AG04450 (cell line): ENCODE data around the gene IER5. TPM values are rescaled to one million over a fixed set of nuclear protein-coding genes. Genes with fewer than 3 reads are reported as not detected.
A peak's percentile ranks its signal among the peaks of the same experiment; 100 is the strongest.

ENCODE experiments used
- CTCF ChIA-PET: fragments of 300-600, 350-600 bp; formaldehyde crosslinking; extraction: SDS; loops from one replicate; lab custom pipeline; 2022; ENCODE audit warnings: antibody characterized with exemption, inconsistent platforms; lab: Charles Lee
- POLR2A ChIA-PET: fragments of 350-600 bp; formaldehyde crosslinking; extraction: SDS; loops from one replicate; lab custom pipeline; 2021; ENCODE audit warnings: antibody characterized with exemption, inconsistent platforms; lab: Yijun Ruan, JAX
- DNase-seq: peaks from one replicate; pipeline ENCODE4 v3.0.0-alpha.2; 2011; ENCODE audit warnings: low read depth, low spot score
- H3K27ac ChIP-seq: one replicate; pipeline ENCODE4 v1.5.1; 2012; ENCODE audit warnings: low read depth, low read length, control low read depth
- H3K27me3 ChIP-seq: one replicate; pipeline ENCODE4 v1.6.0; 2012; ENCODE audit warnings: low read length; ENCODE audit not compliant: control insufficient read depth, insufficient read depth
- H3K4me3 ChIP-seq: 2 replicates; pipeline ENCODE4 v1.5.1; 2011; ENCODE audit warnings: mild to moderate bottlenecking, low read depth, low read length, control low read depth
- H3K9me3 ChIP-seq: 2 replicates; pipeline ENCODE4 v1.5.1; 2012; ENCODE audit warnings: low read length; ENCODE audit not compliant: control insufficient read depth, insufficient read depth
- CTCF ChIP-seq: IDR thresholded peaks from 2 replicates; pipeline ENCODE4 v1.5.1; 2011; ENCODE audit warnings: low read depth, low read length, control low read depth, inconsistent platforms
- polyA plus RNA-seq: library from polyadenylated mRNA; depleted of rRNA; stranded (reverse); fragments of >200 nt; gene quantifications from 2 replicates; pipeline ENCODE4 v1.2.3, GENCODE V29; 2011; rRNA removed

The IER5 gene
- polyA plus RNA-seq, 1 experiment: 20.7 TPM

- Histone ChIP-seq H3K27me3 (peaks cover 5% of the 10 kb centered on the region), H3K4me3 (no peak overlapping the region), H3K9me3 (no peaks in the 10 kb centered on the region; the same call in none of the 2 replicates), H3K27ac (peak overlapping the region; percentile 43)
- no peak for TF ChIP-seq CTCF
- POLR2A ChIA-PET: interaction anchor here (0.6 to 5.1 kb wide), 9 partner anchors 12 to 228 kb away, joined by 3 to 82 read pairs (median 7); partner anchors contain the start of genes IER5 and KIAA1614
- CTCF ChIA-PET: interaction anchor here (0.5 to 5.1 kb wide), 61 partner anchors 10 to 918 kb away, joined by 3 to 55 read pairs (median 5); no protein-coding TSS in a partner anchor
- DNase-seq: no peak
Measured at GRCh38 chr1:181141431-181141910, 53.0 kb downstream of the IER5 start.

Other genes with a start within 250 kb of the IER5 start
- 3.6 and 4.0 TPM in 2 replicates for gene KIAA1614, start 175.8 kb upstream of the IER5 start, polyA plus RNA-seq
- gene STX6, start 65.8 kb upstream of the IER5 start, polyA plus RNA-seq: 23.6 and 26.0 TPM in 2 replicates
- gene MR1, start 54.7 kb upstream of the IER5 start, polyA plus RNA-seq: 16.7 and 17.2 TPM in 2 replicates